Sigmoid colon (tissue), 4 donors: ENCODE measurements around the gene HACD2.

Source experiments
- EP300 ChIP-seq, 4 donors: sonication (generic); formaldehyde crosslinking; IDR thresholded peaks; one replicate each; pipeline ENCODE4 v1.6.1; 2017; ENCODE audit warnings: antibody characterized with exemption in 4 of 4
- POLR2A ChIP-seq, 2 donors: fragments of 450-650 bp; IDR thresholded peaks; one replicate each; pipeline ENCODE4 v1.6.1; 2016; ENCODE audit warnings: antibody characterized with exemption in 2 of 2, mild to moderate bottlenecking in 2 of 2, moderate library complexity in 2 of 2
- POLR2AphosphoS5 ChIP-seq, 4 donors: sonication (generic); formaldehyde crosslinking; IDR thresholded peaks; one replicate each; pipeline ENCODE4 v1.6.1; 2017; ENCODE audit warnings: antibody characterized with exemption in 4 of 4
- TF ChIP-seq, protein P1 (sequence below), 4 experiments: fragments of 450-650 bp in 3 of 4; fragments of 200-600 bp in 1 of 4; IDR thresholded peaks; one replicate each; pipeline ENCODE4 v1.5.1; 2016 to 2019; ENCODE audit warnings: antibody characterized with exemption in 4 of 4, mild to moderate bottlenecking in 3 of 4, moderate library complexity in 2 of 4

DNA sequence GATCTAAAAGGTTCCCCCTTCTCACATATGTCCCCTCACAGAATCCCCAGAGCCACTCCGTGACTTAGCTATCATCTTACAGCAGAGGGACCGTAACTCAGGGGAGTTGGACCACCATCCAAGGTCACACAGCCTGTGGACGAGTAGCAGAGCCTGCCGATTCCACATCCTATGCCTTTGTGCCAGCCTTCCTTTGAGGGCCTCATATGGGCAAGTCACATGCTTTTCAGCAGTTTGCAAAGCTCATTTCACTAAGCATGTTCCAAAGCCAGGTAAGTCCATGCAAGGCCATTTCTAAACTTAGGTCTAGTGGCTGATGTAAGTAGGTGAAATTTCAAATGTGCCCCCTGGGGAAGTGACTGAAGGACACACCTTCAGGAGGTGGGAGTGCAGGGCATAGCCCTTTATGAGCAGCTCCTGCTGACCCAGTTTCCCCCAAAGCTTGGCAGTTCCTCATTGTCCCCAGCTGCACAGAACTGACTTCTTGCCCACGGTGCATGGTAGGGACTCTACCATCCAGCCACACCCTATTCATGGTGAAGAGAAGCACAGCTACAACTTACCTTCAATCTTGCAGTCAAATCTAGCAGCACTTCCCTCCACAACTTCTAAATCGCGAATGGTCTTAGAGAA is 33.3 kb upstream of the HACD2 start:
- TF ChIP-seq, protein P1, sequence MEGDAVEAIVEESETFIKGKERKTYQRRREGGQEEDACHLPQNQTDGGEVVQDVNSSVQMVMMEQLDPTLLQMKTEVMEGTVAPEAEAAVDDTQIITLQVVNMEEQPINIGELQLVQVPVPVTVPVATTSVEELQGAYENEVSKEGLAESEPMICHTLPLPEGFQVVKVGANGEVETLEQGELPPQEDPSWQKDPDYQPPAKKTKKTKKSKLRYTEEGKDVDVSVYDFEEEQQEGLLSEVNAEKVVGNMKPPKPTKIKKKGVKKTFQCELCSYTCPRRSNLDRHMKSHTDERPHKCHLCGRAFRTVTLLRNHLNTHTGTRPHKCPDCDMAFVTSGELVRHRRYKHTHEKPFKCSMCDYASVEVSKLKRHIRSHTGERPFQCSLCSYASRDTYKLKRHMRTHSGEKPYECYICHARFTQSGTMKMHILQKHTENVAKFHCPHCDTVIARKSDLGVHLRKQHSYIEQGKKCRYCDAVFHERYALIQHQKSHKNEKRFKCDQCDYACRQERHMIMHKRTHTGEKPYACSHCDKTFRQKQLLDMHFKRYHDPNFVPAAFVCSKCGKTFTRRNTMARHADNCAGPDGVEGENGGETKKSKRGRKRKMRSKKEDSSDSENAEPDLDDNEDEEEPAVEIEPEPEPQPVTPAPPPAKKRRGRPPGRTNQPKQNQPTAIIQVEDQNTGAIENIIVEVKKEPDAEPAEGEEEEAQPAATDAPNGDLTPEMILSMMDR (IDR thresholded peaks at IDR 0.05), result no peak
- TF ChIP-seq POLR2A (IDR thresholded peaks at IDR 0.05) (no peak), EP300 (IDR thresholded peaks at IDR 0.05) (no peak), POLR2AphosphoS5 (IDR thresholded peaks at IDR 0.05) (peak in 2 of 4 donors; percentile 50 to 58)
